IPS-15b (cell line): Measurements from ENCODE around the gene CNNM1.

ENCODE experiments used
- H3K27me3 ChIP-seq: one replicate; pipeline ENCODE4 v1.6.1; 2013; ENCODE audit warnings: low read length; ENCODE audit not compliant: control insufficient read depth, insufficient read depth
- H3K36me3 ChIP-seq: one replicate; pipeline ENCODE4 v1.6.1; 2013; ENCODE audit warnings: low read length; ENCODE audit not compliant: control insufficient read depth, insufficient read depth
- H3K4me1 ChIP-seq: one replicate; pipeline ENCODE4 v1.6.1; 2013; ENCODE audit warnings: mild to moderate bottlenecking, low read length; ENCODE audit not compliant: control insufficient read depth, insufficient read depth
- H3K4me3 ChIP-seq: one replicate; pipeline ENCODE4 v1.5.1; 2013; ENCODE audit warnings: low read depth, low read length
- H3K9ac ChIP-seq: one replicate; pipeline ENCODE4 v1.6.1; 2013; ENCODE audit warnings: low read depth, mild to moderate bottlenecking, low read length
- H3K9me3 ChIP-seq: one replicate; pipeline ENCODE4 v1.6.1; 2013; ENCODE audit warnings: mild to moderate bottlenecking, low read length; ENCODE audit not compliant: control insufficient read depth, insufficient read depth

CNNM1 gene

DNA sequence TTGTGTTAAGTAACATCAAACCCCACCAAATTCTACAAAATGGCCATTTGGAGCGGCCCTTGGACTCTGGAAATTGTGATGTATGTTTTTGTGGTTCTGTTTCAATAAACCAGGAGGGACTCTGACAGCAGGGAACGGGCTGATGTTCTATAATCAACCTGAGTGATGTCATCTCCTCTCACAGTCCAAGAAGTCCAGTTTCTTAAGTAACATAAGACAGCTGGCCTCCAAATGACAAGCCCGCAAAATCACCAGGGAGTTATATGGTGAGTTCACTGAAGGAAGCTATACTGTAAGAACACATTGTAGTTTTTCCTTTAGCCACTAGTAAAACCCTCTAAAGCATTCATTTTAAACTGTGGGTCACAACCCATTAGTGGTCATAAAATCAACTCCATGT is 67.3 kb downstream of the CNNM1 start:
- Histone ChIP-seq H3K9me3 (no peaks in the 10 kb centered on the region), H3K4me1 (peaks cover 21% of the 10 kb centered on the region), H3K36me3 (peaks cover 5% of the 10 kb centered on the region), H3K4me3 (no peak overlapping the region), H3K27me3 (no peaks in the 10 kb centered on the region), H3K9ac (no peak overlapping the region)

- Histone ChIP-seq H3K9me3 (no peaks in the 10 kb centered on the region), H3K4me1 (peaks cover 9% of the 10 kb centered on the region), H3K27me3 (no peaks in the 10 kb centered on the region), H3K36me3 (peaks cover 13% of the 10 kb centered on the region), H3K9ac (no peak overlapping the region), H3K4me3 (no peak overlapping the region)
Observed at GRCh38 chr10:99399664-99400063, 70.5 kb downstream of the CNNM1 start.

GRCh38 chr10:99403674-99404073 is 74.5 kb downstream of the CNNM1 start:
- peaks cover 18% of the 10 kb centered on the region for H3K36me3 ChIP-seq
- H3K27me3 ChIP-seq = no peaks in the 10 kb centered on the region
- no peaks in the 10 kb centered on the region for H3K9me3 ChIP-seq
- H3K4me3 ChIP-seq = no peak overlapping the region
- H3K4me1 ChIP-seq = no peaks in the 10 kb centered on the region
- no peak overlapping the region for H3K9ac ChIP-seq

DNA sequence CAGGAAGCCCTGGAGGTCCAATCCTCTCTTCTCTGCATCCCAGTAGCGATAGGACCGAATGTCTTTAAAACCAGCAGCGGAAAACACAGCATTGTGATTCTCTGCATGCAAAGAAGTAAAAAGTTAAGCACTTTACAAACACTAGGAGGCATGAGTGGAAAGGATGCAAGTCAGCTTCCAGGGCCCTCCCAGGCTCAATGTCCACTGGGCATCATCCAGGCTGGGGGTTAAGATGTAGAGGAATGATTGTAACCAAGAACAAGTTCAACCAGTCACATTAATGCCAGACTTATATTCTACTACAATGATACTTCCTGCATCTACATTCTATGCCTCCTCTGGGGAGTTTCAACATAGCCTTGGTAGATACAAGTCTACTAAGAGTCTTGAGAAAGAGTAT is 77.0 kb downstream of the CNNM1 start:
- H3K9ac ChIP-seq = no peak overlapping the region
- H3K36me3 ChIP-seq = peaks cover 20% of the 10 kb centered on the region
- no peaks in the 10 kb centered on the region for H3K9me3 ChIP-seq
- H3K4me1 ChIP-seq = no peaks in the 10 kb centered on the region
- H3K4me3 ChIP-seq = no peak overlapping the region
- no peaks in the 10 kb centered on the region for H3K27me3 ChIP-seq

GRCh38 chr10:99410146-99410545 is 81.0 kb downstream of the CNNM1 start:
- Histone ChIP-seq H3K36me3 (peaks cover 12% of the 10 kb centered on the region), H3K4me3 (no peak overlapping the region), H3K4me1 (no peaks in the 10 kb centered on the region), H3K9ac (no peak overlapping the region), H3K27me3 (no peaks in the 10 kb centered on the region), H3K9me3 (no peaks in the 10 kb centered on the region)

DNA sequence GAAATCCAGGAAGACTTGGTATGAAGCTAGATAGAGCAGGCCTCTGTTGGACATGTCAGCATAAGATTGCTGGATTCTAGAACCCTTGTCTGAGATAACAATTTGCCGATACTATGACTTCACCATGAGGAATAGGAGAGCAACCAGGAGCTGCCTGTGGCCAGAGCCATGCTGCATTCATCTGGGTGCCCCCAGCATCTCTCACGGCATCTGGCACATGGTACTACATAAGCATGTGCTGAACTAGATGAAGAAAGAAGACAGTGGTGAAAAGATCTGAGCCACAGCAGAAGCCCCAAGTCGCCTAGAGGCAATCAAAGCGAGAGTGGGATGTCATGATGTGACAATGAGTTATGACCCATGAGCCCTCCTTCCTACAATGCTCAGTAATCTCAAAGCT is 81.7 kb downstream of the CNNM1 start:
- Histone ChIP-seq H3K36me3 (peaks cover 8% of the 10 kb centered on the region), H3K9me3 (no peaks in the 10 kb centered on the region), H3K27me3 (no peaks in the 10 kb centered on the region), H3K4me3 (no peak overlapping the region), H3K9ac (no peak overlapping the region), H3K4me1 (no peaks in the 10 kb centered on the region)

GRCh38 chr10:99411546-99411945 is 82.4 kb downstream of the CNNM1 start:
- no peak overlapping the region for H3K4me3 ChIP-seq
- H3K36me3 ChIP-seq = peaks cover 2% of the 10 kb centered on the region
- no peak overlapping the region for H3K9ac ChIP-seq
- no peaks in the 10 kb centered on the region for H3K4me1 ChIP-seq
- no peaks in the 10 kb centered on the region for H3K27me3 ChIP-seq
- H3K9me3 ChIP-seq = no peaks in the 10 kb centered on the region

DNA sequence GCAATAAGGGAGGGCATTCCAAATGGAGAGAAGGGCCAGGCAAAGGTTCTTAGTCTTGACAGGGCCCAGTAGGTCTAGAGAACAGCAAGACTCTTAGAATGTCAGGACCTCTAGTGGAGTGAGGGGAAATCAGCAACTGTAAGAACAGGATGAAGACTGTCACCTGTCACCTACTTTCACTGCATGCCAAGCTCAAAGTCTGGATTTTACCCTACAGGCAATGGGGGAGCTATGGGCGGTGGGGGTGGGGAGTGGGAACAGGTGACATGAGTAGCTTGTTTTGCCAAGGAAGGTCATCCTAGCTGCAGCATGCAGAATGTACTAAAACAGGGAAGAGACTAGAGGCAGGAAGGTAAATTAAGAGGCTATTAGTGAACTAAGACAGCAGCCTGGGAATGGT is 82.9 kb downstream of the CNNM1 start:
- no peaks in the 10 kb centered on the region for H3K27me3 ChIP-seq
- no peaks in the 10 kb centered on the region for H3K4me1 ChIP-seq
- H3K4me3 ChIP-seq = no peak overlapping the region
- H3K9me3 ChIP-seq = no peaks in the 10 kb centered on the region
- peaks cover 2% of the 10 kb centered on the region for H3K36me3 ChIP-seq
- no peak overlapping the region for H3K9ac ChIP-seq

- no peaks in the 10 kb centered on the region for H3K27me3 ChIP-seq
- H3K9me3 ChIP-seq = no peaks in the 10 kb centered on the region
- H3K36me3 ChIP-seq = peaks cover 10% of the 10 kb centered on the region
- no peak overlapping the region for H3K9ac ChIP-seq
- no peaks in the 10 kb centered on the region for H3K4me1 ChIP-seq
- H3K4me3 ChIP-seq = no peak overlapping the region
Observed at GRCh38 chr10:99418910-99419624, 89.9 kb downstream of the CNNM1 start.

DNA sequence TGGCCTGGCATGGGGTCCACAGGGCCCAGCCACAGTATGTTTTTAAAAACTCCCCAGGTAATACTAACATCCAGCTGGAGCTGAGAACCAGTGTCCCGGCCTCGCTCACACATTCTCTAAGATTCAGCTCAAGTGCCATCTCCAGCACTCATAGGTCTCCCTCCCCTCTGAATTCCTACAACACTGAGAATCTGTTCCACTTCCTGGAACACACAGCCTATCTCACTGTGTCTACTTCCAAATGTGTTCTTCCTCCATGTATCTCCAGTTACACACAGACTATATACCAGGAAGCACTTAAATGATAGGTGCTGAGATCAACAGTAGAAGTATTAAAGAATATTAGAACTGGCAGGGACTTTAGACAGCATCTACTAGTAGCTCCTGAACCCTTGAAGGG is 90.5 kb downstream of the CNNM1 start:
- no peaks in the 10 kb centered on the region for H3K9me3 ChIP-seq

DNA sequence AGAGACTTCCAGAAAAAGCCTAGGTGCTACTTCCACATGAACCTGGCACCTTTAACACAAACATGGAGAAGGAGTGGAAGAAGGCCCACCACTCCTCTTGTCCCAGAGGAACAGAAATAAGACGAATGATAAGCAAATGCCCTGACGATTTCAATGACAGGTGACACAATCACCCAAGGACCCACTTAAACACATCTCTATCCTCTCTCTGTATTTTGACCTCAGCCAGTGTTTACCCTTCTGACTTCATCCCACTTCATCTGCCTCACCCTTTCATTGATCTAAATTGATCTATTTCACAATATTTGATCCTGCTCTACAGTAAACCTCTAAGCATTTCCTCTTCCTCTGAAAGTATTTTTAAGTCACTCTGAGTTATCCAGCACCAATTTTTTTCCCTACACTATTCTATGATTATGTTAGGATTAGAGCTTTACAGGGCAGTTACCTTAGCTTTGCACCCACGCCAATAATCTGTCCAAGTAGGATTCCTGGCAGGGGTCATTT is 92.1 kb downstream of the CNNM1 start:
- H3K4me1 ChIP-seq = no peaks in the 10 kb centered on the region
- no peak overlapping the region for H3K9ac ChIP-seq
- H3K9me3 ChIP-seq = no peaks in the 10 kb centered on the region
- peaks cover 10% of the 10 kb centered on the region for H3K36me3 ChIP-seq
- H3K4me3 ChIP-seq = no peak overlapping the region
- no peaks in the 10 kb centered on the region for H3K27me3 ChIP-seq

More for the DNA sequence above, 90.5 kb downstream of the CNNM1 start:
- H3K27me3 ChIP-seq = no peaks in the 10 kb centered on the region
- peaks cover 10% of the 10 kb centered on the region for H3K36me3 ChIP-seq
- H3K4me3 ChIP-seq = no peak overlapping the region
- H3K4me1 ChIP-seq = no peaks in the 10 kb centered on the region
- no peak overlapping the region for H3K9ac ChIP-seq

- Histone ChIP-seq H3K27me3 (no peaks in the 10 kb centered on the region), H3K9ac (no peak overlapping the region), H3K4me3 (no peak overlapping the region), H3K4me1 (no peaks in the 10 kb centered on the region), H3K36me3 (peaks cover 10% of the 10 kb centered on the region), H3K9me3 (no peaks in the 10 kb centered on the region)
Observed at GRCh38 chr10:99422529-99423096, 93.5 kb downstream of the CNNM1 start.
